ENCODE results near the gene SEZ6. TPM values are rescaled to one million over a fixed set of nuclear protein-coding genes. Genes with fewer than 3 reads are reported as not detected.

The SEZ6 gene
- total RNA-seq, 1 experiment from 2014 or later = not detected

DNA sequence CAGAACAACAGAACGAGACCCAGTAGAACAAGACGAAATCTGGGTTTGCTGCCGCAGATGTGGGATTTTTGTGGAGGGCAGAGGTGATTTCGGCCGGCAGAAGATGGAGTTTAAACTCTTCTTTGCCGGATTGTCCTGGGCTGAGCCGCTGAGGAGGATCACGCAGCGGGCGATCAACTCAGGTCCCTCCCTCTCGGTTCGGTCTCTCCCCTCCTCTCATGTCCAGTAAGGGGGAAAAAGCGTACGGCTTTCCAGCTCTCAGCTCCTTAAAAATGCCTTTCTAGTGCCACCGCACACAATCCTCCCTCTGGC, 57.0 kb downstream of the SEZ6 start:
- no peaks in the 10 kb centered on the region for H3K9me3 ChIP-seq (ENCODE audit: low read length)
- H3K9me2 ChIP-seq (replicated peaks; ENCODE audit: low read length) = no peaks in the 10 kb centered on the region
- TSS peak; percentile 22 for BruUV-seq (replicated peaks)
- peak overlapping the region; percentile 99 for H3K27ac ChIP-seq (ENCODE audit: low read length)
- peak overlapping the region; percentile 53; the same call in 1 of the 2 replicates for H2AFZ ChIP-seq (ENCODE audit: low read length)
- POLR2A ChIA-PET (ENCODE audit: unreplicated experiment) = no interaction called here
- peak overlapping the region; percentile 100 for H3K9ac ChIP-seq (ENCODE audit: low read length)
- H3K4me2 ChIP-seq (ENCODE audit: low read length) = peak overlapping the region; percentile 93
- H3K36me3 ChIP-seq (ENCODE audit: low read depth, low read length) = peaks cover 6% of the 10 kb centered on the region; the same call in 1 of the 2 replicates
- H3K4me1 ChIP-seq (ENCODE audit: insufficient read depth, low read length) = peaks cover 45% of the 10 kb centered on the region
- no peak for ATAC-seq
- CTCF ChIA-PET = no interaction called here
- no peak for DNase-seq
- intact Hi-C loops (cut with micrococcal nuclease) = loop anchor here (5.0 kb wide), 1 partner anchor 47 kb away; the partner anchor contains the start of gene DHRS13
- H4K20me1 ChIP-seq (ENCODE audit: low read length) = no peaks in the 10 kb centered on the region
- H3K79me2 ChIP-seq (ENCODE audit: low read length) = peaks cover 68% of the 10 kb centered on the region
- TF ChIP-seq, protein P1, sequence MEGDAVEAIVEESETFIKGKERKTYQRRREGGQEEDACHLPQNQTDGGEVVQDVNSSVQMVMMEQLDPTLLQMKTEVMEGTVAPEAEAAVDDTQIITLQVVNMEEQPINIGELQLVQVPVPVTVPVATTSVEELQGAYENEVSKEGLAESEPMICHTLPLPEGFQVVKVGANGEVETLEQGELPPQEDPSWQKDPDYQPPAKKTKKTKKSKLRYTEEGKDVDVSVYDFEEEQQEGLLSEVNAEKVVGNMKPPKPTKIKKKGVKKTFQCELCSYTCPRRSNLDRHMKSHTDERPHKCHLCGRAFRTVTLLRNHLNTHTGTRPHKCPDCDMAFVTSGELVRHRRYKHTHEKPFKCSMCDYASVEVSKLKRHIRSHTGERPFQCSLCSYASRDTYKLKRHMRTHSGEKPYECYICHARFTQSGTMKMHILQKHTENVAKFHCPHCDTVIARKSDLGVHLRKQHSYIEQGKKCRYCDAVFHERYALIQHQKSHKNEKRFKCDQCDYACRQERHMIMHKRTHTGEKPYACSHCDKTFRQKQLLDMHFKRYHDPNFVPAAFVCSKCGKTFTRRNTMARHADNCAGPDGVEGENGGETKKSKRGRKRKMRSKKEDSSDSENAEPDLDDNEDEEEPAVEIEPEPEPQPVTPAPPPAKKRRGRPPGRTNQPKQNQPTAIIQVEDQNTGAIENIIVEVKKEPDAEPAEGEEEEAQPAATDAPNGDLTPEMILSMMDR (conservative IDR thresholded peaks at IDR 0.05; ENCODE audit: low read depth, low read length) = no peak
- TF ChIP-seq EZH2phosphoT487 (IDR thresholded peaks at IDR 0.05; ENCODE audit: borderline replicate concordance, low read length) (no peak), EZH2 (IDR thresholded peaks at IDR 0.05; ENCODE audit: low read length, unreplicated experiment) (no peak)
- no peaks in the 10 kb centered on the region for H3F3A ChIP-seq (ENCODE audit: low read length, unreplicated experiment)
- no peaks in the 10 kb centered on the region for H3K27me3 ChIP-seq (ENCODE audit: low read length)
- peak overlapping the region; percentile 91 for H3K4me3 ChIP-seq (ENCODE audit: low read length)

GRCh38 chr17:28948342-28948741, 57.5 kb downstream of the SEZ6 start:
- Histone ChIP-seq H3K27ac (ENCODE audit: low read length) (peak overlapping the region; percentile 99), H3K9me3 (ENCODE audit: low read length) (no peaks in the 10 kb centered on the region), H2AFZ (ENCODE audit: low read length) (no peak overlapping the region), H3K4me1 (ENCODE audit: insufficient read depth, low read length) (peaks cover 45% of the 10 kb centered on the region), H3K79me2 (ENCODE audit: low read length) (peaks cover 73% of the 10 kb centered on the region), H3K9me2 (replicated peaks; ENCODE audit: low read length) (no peaks in the 10 kb centered on the region), H3K9ac (ENCODE audit: low read length) (peak overlapping the region; percentile 100), H3K27me3 (ENCODE audit: low read length) (no peaks in the 10 kb centered on the region), H4K20me1 (ENCODE audit: low read length) (no peaks in the 10 kb centered on the region), H3K36me3 (ENCODE audit: low read depth, low read length) (peaks cover 11% of the 10 kb centered on the region; the same call in 1 of the 2 replicates), H3K4me3 (ENCODE audit: low read length) (peak overlapping the region; percentile 91), H3K4me2 (ENCODE audit: low read length) (peak overlapping the region; percentile 93), H3F3A (ENCODE audit: low read length, unreplicated experiment) (no peaks in the 10 kb centered on the region)
- TF ChIP-seq EZH2phosphoT487 (IDR thresholded peaks at IDR 0.05; ENCODE audit: borderline replicate concordance, low read length) (no peak), EZH2 (IDR thresholded peaks at IDR 0.05; ENCODE audit: low read length, unreplicated experiment) (no peak)
- TF ChIP-seq, protein P1 (conservative IDR thresholded peaks at IDR 0.05; ENCODE audit: low read depth, low read length) = no peak
- CTCF ChIA-PET = no interaction called here
- BruUV-seq (replicated peaks) = no TSS peak
- intact Hi-C loops (cut with micrococcal nuclease) = loop anchor here (5.0 kb wide), 1 partner anchor 46 kb away; the partner anchor contains the start of gene DHRS13
- ATAC-seq (no peak), DNase-seq (peak; percentile 60)
- POLR2A ChIA-PET (ENCODE audit: unreplicated experiment) = no interaction called here

DNA sequence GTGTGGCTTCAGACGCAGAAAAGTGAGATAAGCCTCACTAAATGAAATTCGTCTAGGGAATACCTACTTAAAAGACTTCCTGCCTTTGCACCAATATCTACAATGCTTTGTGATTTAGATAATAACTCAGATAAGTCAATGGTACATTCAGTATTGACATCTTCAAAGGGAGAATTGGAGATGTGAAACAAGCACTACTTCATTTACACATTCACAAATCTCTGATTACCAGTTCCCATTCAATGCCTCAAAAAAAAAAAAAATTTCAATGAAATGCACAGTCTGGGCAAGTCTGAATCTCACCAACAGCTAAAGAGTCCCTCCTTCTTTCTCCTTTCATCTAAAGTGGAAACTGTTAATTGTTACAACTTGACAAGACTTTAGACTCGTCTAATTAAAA, 58.2 kb downstream of the SEZ6 start:
- no peak for DNase-seq
- Histone ChIP-seq H4K20me1 (ENCODE audit: low read length) (no peaks in the 10 kb centered on the region), H3K9me3 (ENCODE audit: low read length) (no peaks in the 10 kb centered on the region), H3K79me2 (ENCODE audit: low read length) (peaks cover 79% of the 10 kb centered on the region), H2AFZ (ENCODE audit: low read length) (no peak overlapping the region), H3K4me1 (ENCODE audit: insufficient read depth, low read length) (peaks cover 38% of the 10 kb centered on the region), H3F3A (ENCODE audit: low read length, unreplicated experiment) (no peaks in the 10 kb centered on the region), H3K4me3 (ENCODE audit: low read length) (peak overlapping the region; percentile 91), H3K36me3 (ENCODE audit: low read depth, low read length) (peaks cover 15% of the 10 kb centered on the region; the same call in 1 of the 2 replicates), H3K9ac (ENCODE audit: low read length) (peak overlapping the region; percentile 100), H3K4me2 (ENCODE audit: low read length) (peak overlapping the region; percentile 93), H3K27ac (ENCODE audit: low read length) (peak overlapping the region; percentile 99), H3K9me2 (replicated peaks; ENCODE audit: low read length) (no peaks in the 10 kb centered on the region), H3K27me3 (ENCODE audit: low read length) (no peaks in the 10 kb centered on the region)
- no peak for ATAC-seq
- ChIA-PET POLR2A (ENCODE audit: unreplicated experiment) (no interaction called here), CTCF (no interaction called here)
- BruUV-seq (replicated peaks) = no TSS peak
- TF ChIP-seq, protein P1 (conservative IDR thresholded peaks at IDR 0.05; ENCODE audit: low read depth, low read length) = no peak
- TF ChIP-seq EZH2phosphoT487 (IDR thresholded peaks at IDR 0.05; ENCODE audit: borderline replicate concordance, low read length) (no peak), EZH2 (IDR thresholded peaks at IDR 0.05; ENCODE audit: low read length, unreplicated experiment) (no peak)
- intact Hi-C loops (cut with micrococcal nuclease) = loop anchor here (5.0 kb wide), 1 partner anchor 45 kb away; the partner anchor contains the start of gene DHRS13
